H1 (cell line): ENCODE data around the gene EXD3. TPM values are rescaled to one million over a fixed set of nuclear protein-coding genes. Genes with fewer than 3 reads are reported as not detected.
A peak's percentile ranks its signal among the peaks of the same experiment; 100 is the strongest.

Source experiments
- CTCF ChIA-PET: fragments of 300-600 bp; sonication (Branson Sonifier 250); formaldehyde crosslinking; loops from one replicate; lab custom pipeline; 2021; ENCODE audit not compliant: partially characterized antibody; lab: Charles Lee
- POLR2A ChIA-PET: fragments of 300-600 bp; sonication (Branson Sonifier 250); formaldehyde crosslinking; loops from one replicate; lab custom pipeline; 2021; ENCODE audit warnings: inconsistent platforms; ENCODE audit not compliant: partially characterized antibody; lab: Charles Lee
- DNase-seq, 2 experiments: peaks; one replicate each; pipeline versions ENCODE4 v3.0.0 to v3.0.0-alpha.2; 2010 to 2022; ENCODE audit warnings: low spot score in 2 of 2, low read depth in 1 of 2, mixed read lengths in 1 of 2
- FAIRE-seq: peaks from 2 replicates; lab custom pipeline; 2011; peaks lifted over from hg19 to GRCh38; lab: Jason Lieb, UNC
- H2AFZ ChIP-seq: 2 replicates; pipeline ENCODE4 v1.8.1; 2012; ENCODE audit warnings: low read length, inconsistent platforms
- H2AK5ac ChIP-seq: 2 replicates; pipeline ENCODE4 v1.6.1; 2013; ENCODE audit warnings: low read depth, low read length
- H2BK120ac ChIP-seq: replicated peaks from 2 replicates; pipeline ENCODE3; 2013; ENCODE audit warnings: low read depth, low read length, inconsistent platforms
- H2BK12ac ChIP-seq: 2 replicates; pipeline ENCODE4 v1.6.1; 2013; ENCODE audit warnings: low read depth, low read length
- H2BK15ac ChIP-seq: 2 replicates; pipeline ENCODE4 v1.6.1; 2013; ENCODE audit warnings: low read length
- H2BK20ac ChIP-seq: 2 replicates; pipeline ENCODE4 v1.6.1; 2013; ENCODE audit warnings: low read length
- H2BK5ac ChIP-seq: 2 replicates; pipeline ENCODE4 v1.6.1; 2013; ENCODE audit warnings: low read depth, low read length
- H3K14ac ChIP-seq: 2 replicates; pipeline ENCODE4 v1.6.1; 2013; ENCODE audit warnings: inconsistent platforms; ENCODE audit not compliant: insufficient read length
- H3K18ac ChIP-seq: 2 replicates; pipeline ENCODE4 v1.6.1; 2013; ENCODE audit warnings: low read length; ENCODE audit errors: extremely low read depth
- H3K23ac ChIP-seq: 2 replicates; pipeline ENCODE4 v1.6.1; 2013; ENCODE audit warnings: inconsistent platforms; ENCODE audit not compliant: insufficient read length
- H3K23me2 ChIP-seq: 2 replicates; pipeline ENCODE4 v1.6.1; 2013; ENCODE audit warnings: low read depth, low read length
- H3K27ac ChIP-seq: 2 replicates; pipeline ENCODE4 v1.6.1; 2011; ENCODE audit warnings: low read depth, low read length, inconsistent platforms
- H3K27me3 ChIP-seq, 4 experiments: replicated peaks in 1 of 4; 1 replicate in 1 of 4; 2 replicates in 3 of 4; pipeline versions ENCODE4 v1.6.1 to v1.8.1; 2011 to 2013; ENCODE audit warnings: low read length in 3 of 4, mild to moderate bottlenecking in 3 of 4, inconsistent platforms in 2 of 4, mixed read lengths in 2 of 4, moderate library complexity in 1 of 4; ENCODE audit not compliant: control insufficient read depth in 3 of 4, insufficient read depth in 3 of 4; ENCODE audit errors: extremely low read depth in 1 of 4
- H3K36me3 ChIP-seq, 4 experiments: 2 replicates each; pipeline versions ENCODE4 v1.6.1 to v1.8.1; 2011 to 2013; ENCODE audit warnings: mild to moderate bottlenecking in 4 of 4, low read length in 3 of 4, moderate library complexity in 2 of 4, control low read depth in 1 of 4, inconsistent platforms in 1 of 4; ENCODE audit not compliant: insufficient read depth in 4 of 4, control insufficient read depth in 2 of 4
- H3K4ac ChIP-seq: replicated peaks from 2 replicates; pipeline ENCODE3; 2013; ENCODE audit warnings: low read length, low read depth, mixed read lengths, inconsistent platforms; ENCODE audit not compliant: insufficient read length
- H3K4me1 ChIP-seq, 4 experiments: replicated peaks in 1 of 4; 1 replicate in 1 of 4; 2 replicates in 3 of 4; pipeline versions ENCODE4 v1.6.1 to v1.8.1; 2011 to 2013; ENCODE audit warnings: low read length in 3 of 4, inconsistent platforms in 2 of 4, mixed read lengths in 1 of 4; ENCODE audit not compliant: insufficient read depth in 4 of 4, control insufficient read depth in 3 of 4
- H3K4me2 ChIP-seq, 2 experiments: 2 replicates each; pipeline versions ENCODE4 v1.6.1 to v1.8.1; 2011 to 2013; ENCODE audit warnings: low read depth in 2 of 2, low read length in 2 of 2, control low read depth in 1 of 2, inconsistent platforms in 1 of 2, mild to moderate bottlenecking in 1 of 2; ENCODE audit not compliant: insufficient read depth in 1 of 2
- H3K4me3 ChIP-seq, 4 experiments: fragments of 200-600, 300-600 bp in 1 of 4; sonication (generic), shearing (Covaris generic), sonication (Bioruptor Twin) in 1 of 4; 2 replicates each; pipeline versions ENCODE4 v1.5.1 to v1.8.1; 2011 to 2016; ENCODE audit warnings: low read length in 4 of 4, low read depth in 3 of 4, control low read depth in 2 of 4, inconsistent platforms in 2 of 4, mild to moderate bottlenecking in 2 of 4, mixed read lengths in 1 of 4, moderate library complexity in 1 of 4; ENCODE audit not compliant: insufficient read depth in 2 of 4; ENCODE audit errors: extremely low read depth in 1 of 4
- H3K56ac ChIP-seq: replicated peaks from 2 replicates; pipeline ENCODE3; 2013; ENCODE audit warnings: low read depth, mild to moderate bottlenecking, mixed read lengths, low read length, inconsistent platforms; ENCODE audit not compliant: insufficient read length
- H3K79me1 ChIP-seq: 2 replicates; pipeline ENCODE4 v1.6.1; 2013; ENCODE audit warnings: low read depth, low read length, control low read depth
- H3K79me2 ChIP-seq, 2 experiments: 2 replicates each; pipeline versions ENCODE4 v1.6.1 to v1.8.1; 2012 to 2013; ENCODE audit warnings: low read length in 2 of 2, mild to moderate bottlenecking in 2 of 2, inconsistent platforms in 1 of 2; ENCODE audit not compliant: insufficient read depth in 2 of 2, control insufficient read depth in 1 of 2
- H3K9ac ChIP-seq, 4 experiments: replicated peaks in 1 of 4; 1 replicate in 1 of 4; 2 replicates in 3 of 4; pipeline versions ENCODE4 v1.6.1 to v1.8.1; 2011 to 2013; ENCODE audit warnings: low read depth in 3 of 4, low read length in 3 of 4, control low read depth in 2 of 4, mild to moderate bottlenecking in 2 of 4, moderate library complexity in 2 of 4, inconsistent platforms in 1 of 4; ENCODE audit errors: extremely low read depth in 1 of 4
- H3K9me3 ChIP-seq, 2 experiments: 2 replicates each; pipeline versions ENCODE4 v1.6.1 to v1.8.1; 2012 to 2013; ENCODE audit warnings: mild to moderate bottlenecking in 2 of 2, moderate library complexity in 2 of 2, control low read depth in 1 of 2, inconsistent platforms in 1 of 2, low read depth in 1 of 2, low read length in 1 of 2, mixed read lengths in 1 of 2; ENCODE audit not compliant: insufficient read depth in 2 of 2
- H4K20me1 ChIP-seq, 2 experiments: replicated peaks in 1 of 2; 2 replicates each; pipeline versions ENCODE3 to v1.8.1; 2011 to 2013; ENCODE audit warnings: inconsistent platforms in 2 of 2, low read length in 2 of 2, mild to moderate bottlenecking in 1 of 2; ENCODE audit not compliant: insufficient read depth in 2 of 2, control insufficient read depth in 1 of 2
- H4K5ac ChIP-seq: 2 replicates; pipeline ENCODE4 v1.6.1; 2013; ENCODE audit warnings: low read length, low read depth, mixed read lengths, inconsistent platforms; ENCODE audit not compliant: insufficient read length
- H4K8ac ChIP-seq: 2 replicates; pipeline ENCODE4 v1.8.0; 2013; ENCODE audit warnings: mild to moderate bottlenecking, moderate library complexity, low read length, inconsistent platforms; ENCODE audit not compliant: insufficient read depth; ENCODE audit errors: extremely low read depth
- H4K91ac ChIP-seq: replicated peaks from 2 replicates; pipeline ENCODE3; 2013; ENCODE audit warnings: low read length, mixed read lengths, inconsistent platforms; ENCODE audit not compliant: insufficient read length
- CHD2 ChIP-seq: IDR thresholded peaks from 2 replicates; pipeline ENCODE4 v1.6.1; 2012; ENCODE audit warnings: low read length, improper control_type of control experiment
- GABPA ChIP-seq: IDR thresholded peaks from 2 replicates; pipeline ENCODE4 v1.6.1; 2011; ENCODE audit warnings: mild to moderate bottlenecking, low read length, moderate library complexity, borderline replicate concordance; ENCODE audit not compliant: insufficient read depth
- JUND ChIP-seq: IDR thresholded peaks from 2 replicates; pipeline ENCODE4 v1.6.1; 2011; ENCODE audit warnings: mild to moderate bottlenecking, improper control_type of control experiment, low read length
- RNF2 ChIP-seq: fragments of 200-900, 300-1000 bp; sonication (generic); IDR thresholded peaks from 2 replicates; pipeline ENCODE4 v1.7.1; 2016; ENCODE audit warnings: borderline replicate concordance, low read depth, mild to moderate bottlenecking, antibody characterized with exemption, low read length; ENCODE audit not compliant: poor library complexity, severe bottlenecking; ENCODE audit errors: missing control alignments
- SAP30 ChIP-seq: fragments of 300-600 bp; sonication (generic); IDR thresholded peaks from 2 replicates; pipeline ENCODE4 v1.7.1; 2012; ENCODE audit warnings: low read length, moderate library complexity, mild to moderate bottlenecking, inconsistent platforms; ENCODE audit not compliant: insufficient read depth, insufficient replicate concordance
- SP2 ChIP-seq: IDR thresholded peaks from 2 replicates; pipeline ENCODE4 v1.6.1; 2012; ENCODE audit warnings: mild to moderate bottlenecking, low read length, inconsistent platforms
- WGBS, 2 experiments: shearing (Covaris generic) in 1 of 2; methylation state at CpG; one replicate each; pipeline versions ENCODE4 v1.1.6 to v1.1.7; 2013 to 2015; ENCODE audit warnings: low lambda C conversion rate in 2 of 2, mixed read lengths in 2 of 2, inconsistent platforms in 1 of 2, low coverage in 1 of 2, missing lambda C conversion rate in 1 of 2; ENCODE audit not compliant: insufficient replicate concordance in 2 of 2, insufficient coverage in 1 of 2, insufficient read length in 1 of 2; ENCODE audit errors: extremely low coverage in 1 of 2, missing lambda C conversion rate in 1 of 2; 5-methylcytosine and 5-hydroxymethylcytosine counted together
- polyA plus RNA-seq, 7 experiments: library from polyadenylated mRNA; depleted of rRNA in 3 of 7; stranded (reverse) in 5 of 7; unstranded in 2 of 7; fragments of >200 nt in 5 of 7; fragments of 200-250 nt in 2 of 7; gene quantifications; 1 replicate in 5 of 7; 2 replicates in 1 of 7; 4 replicates in 1 of 7; pipeline versions ENCODE4 v1.2.1 to v1.2.3, GENCODE V29; 2011 to 2013; ENCODE audit warnings: missing spikeins in 2 of 7, mixed read lengths in 2 of 7
- total RNA-seq: library from RNA; stranded (reverse); fragmentation: NEBNext Ultra II Directional; extraction: Animal tissue kit (Norgen Biotek cat#: 25700); gene quantifications from 2 replicates; pipeline ENCODE4 v1.2.1, GENCODE V29; 2021
- TF ChIP-seq, protein P1 (sequence below): IDR thresholded peaks from 2 replicates; pipeline ENCODE4 v1.6.1; 2012; ENCODE audit warnings: inconsistent platforms

EXD3 gene
- total and polyA plus RNA-seq, 2 of the 8 experiments (the other 6 are each of a cell fraction or from before 2014, with no cell fraction given) = 7.2 to 9.4 TPM

GRCh38 chr9:137307255-137308056, 115.5 kb downstream of the EXD3 start:
- H2AFZ ChIP-seq = no peak overlapping the region; the same call in 1 of the 2 replicates
- no peak for FAIRE-seq
- DNase-seq = peak in 1 of 2 experiments; percentile 83
- H4K5ac ChIP-seq = no peak overlapping the region
- H2AK5ac ChIP-seq = peak overlapping the region; percentile 24; the same call in 1 of the 2 replicates
- H3K23me2 ChIP-seq = peaks cover 5% of the 10 kb centered on the region; the same call in 1 of the 2 replicates
- TF ChIP-seq JUND (no peak), GABPA (peak; percentile 51; the same call in 1 of the 2 replicates), CHD2 (0 out of 2 replicates have a peak, but pooled peaks have one; percentile 28), RNF2 (no peak), SAP30 (no peak), SP2 (peak; percentile 17; the same call in 1 of the 2 replicates)
- TF ChIP-seq, protein P1, sequence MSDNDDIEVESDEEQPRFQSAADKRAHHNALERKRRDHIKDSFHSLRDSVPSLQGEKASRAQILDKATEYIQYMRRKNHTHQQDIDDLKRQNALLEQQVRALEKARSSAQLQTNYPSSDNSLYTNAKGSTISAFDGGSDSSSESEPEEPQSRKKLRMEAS = peak; percentile 25
- no peak overlapping the region for H3K18ac ChIP-seq
- H2BK12ac ChIP-seq = peak overlapping the region; percentile 78; the same call in 1 of the 2 replicates
- H3K9ac ChIP-seq = no peak overlapping the region
- H4K8ac ChIP-seq = no peak overlapping the region
- 0 out of 2 replicates have a peak overlapping the region, but pooled peaks have one; percentile 71 for H2BK5ac ChIP-seq
- WGBS, 2 experiments = 67% methylated on average over 27 of the region's 30 CpGs; no CpG with 5 or more reads in 1 of the 2 experiments
- H3K9me3 ChIP-seq = no peaks in the 10 kb centered on the region
- H3K27me3 ChIP-seq = peaks cover 0 to 16% (median 7%) of the 10 kb centered on the region in 4 experiments; a peak in 5 of 7 replicates
- ChIA-PET POLR2A (interaction anchor here (1.0 to 1.2 kb wide), 5 partner anchors 10 to 72 kb away, joined by 3 to 5 read pairs (median 3); partner anchors contain the start of gene TUBB4B), CTCF (interaction anchor here (0.7 to 2.8 kb wide), 4 partner anchors 12 to 77 kb away, joined by 3 to 18 read pairs (median 4); no protein-coding TSS in a partner anchor)
- H3K4me2 ChIP-seq = peak overlapping the region in 1 of 2 experiments; percentile 6; a peak in 1 of 4 replicates
- no peak overlapping the region for H3K4ac ChIP-seq
- no peak overlapping the region for H2BK20ac ChIP-seq
- no peak overlapping the region for H3K4me3 ChIP-seq
- H3K36me3 ChIP-seq = no peaks in the 10 kb centered on the region
- H3K14ac ChIP-seq = no peak overlapping the region
- no peaks in the 10 kb centered on the region for H3K79me2 ChIP-seq
- no peak overlapping the region for H2BK120ac ChIP-seq
- H3K56ac ChIP-seq = no peak overlapping the region
- no peak overlapping the region for H3K27ac ChIP-seq
- no peaks in the 10 kb centered on the region for H3K79me1 ChIP-seq
- no peak overlapping the region for H3K23ac ChIP-seq
- peak overlapping the region; percentile 74 for H4K91ac ChIP-seq
- H4K20me1 ChIP-seq = no peaks in the 10 kb centered on the region
- peaks cover 0 to 49% (median 37%) of the 10 kb centered on the region in 4 experiments; a peak in 6 of 7 replicates for H3K4me1 ChIP-seq
- H2BK15ac ChIP-seq = peak overlapping the region; percentile 46; the same call in 1 of the 2 replicates
